Smooth muscle cell (in vitro differentiated cells): Measurements from ENCODE around the gene EPGN. TPM values are rescaled to one million over a fixed set of nuclear protein-coding genes. Genes with fewer than 3 reads are reported as not detected.
A peak's percentile ranks its signal among the peaks of the same experiment; 100 is the strongest.

Experiments used
- DNase-seq: peaks from one replicate; lab custom pipeline; 2025; ENCODE audit not compliant: unreplicated experiment; lab: John Stamatoyannopoulos, UW
- H2AFZ ChIP-seq: fragments of 200-600 bp; sonication (generic); 2 replicates; pipeline ENCODE4 v1.6.0; 2016; ENCODE audit warnings: antibody characterized with exemption, low read depth, mild to moderate bottlenecking
- H3F3A ChIP-seq: fragments of 200-600 bp; sonication (generic); 2 replicates; pipeline ENCODE4 v1.6.0; 2017; ENCODE audit warnings: antibody characterized with exemption, low read depth
- H3K27ac ChIP-seq: fragments of 200-600 bp; sonication (generic); 2 replicates; pipeline ENCODE4 v1.5.1; 2016; ENCODE audit warnings: low read depth, mild to moderate bottlenecking
- H3K27me3 ChIP-seq: fragments of 200-600 bp; sonication (generic); 2 replicates; pipeline ENCODE4 v1.6.1; 2016; ENCODE audit warnings: low read depth, mild to moderate bottlenecking
- H3K36me3 ChIP-seq: fragments of 200-600 bp; sonication (generic); 2 replicates; pipeline ENCODE4 v1.5.1; 2016; ENCODE audit warnings: low read depth
- H3K4me1 ChIP-seq: fragments of 200-600 bp; sonication (generic); 2 replicates; pipeline ENCODE4 v1.5.1; 2016; ENCODE audit warnings: low read depth
- H3K4me2 ChIP-seq: fragments of 200-600 bp; sonication (generic); 2 replicates; pipeline ENCODE4 v1.6.0; 2016; ENCODE audit warnings: mild to moderate bottlenecking
- H3K4me3 ChIP-seq: fragments of 200-600 bp; sonication (generic); 2 replicates; pipeline ENCODE4 v1.5.1; 2016; ENCODE audit warnings: mild to moderate bottlenecking
- H3K79me2 ChIP-seq: fragments of 200-600 bp; sonication (generic); 2 replicates; pipeline ENCODE4 v1.6.0; 2016; ENCODE audit warnings: low read depth, mild to moderate bottlenecking
- H3K9ac ChIP-seq: fragments of 200-600 bp; sonication (generic); 2 replicates; pipeline ENCODE4 v1.6.0; 2016; ENCODE audit warnings: low read depth
- H3K9me3 ChIP-seq: fragments of 200-600 bp; sonication (generic); replicated peaks from 2 replicates; pipeline ENCODE4 v1.5.1; 2016; ENCODE audit warnings: low read depth
- H4K20me1 ChIP-seq: fragments of 200-600 bp; sonication (generic); 2 replicates; pipeline ENCODE4 v1.6.0; 2016; ENCODE audit warnings: low read depth
- CTCF ChIP-seq: fragments of 200-600 bp; sonication (generic); IDR thresholded peaks from 2 replicates; pipeline ENCODE4 v1.5.1; 2017; ENCODE audit warnings: borderline replicate concordance, mild to moderate bottlenecking, antibody characterized with exemption; ENCODE audit not compliant: insufficient read depth, poor library complexity, severe bottlenecking
- WGBS: methylation state at CpG from one replicate; pipeline ENCODE4 v1.1.7; 2016; ENCODE audit warnings: low lambda C conversion rate; 5-methylcytosine and 5-hydroxymethylcytosine counted together
- polyA plus RNA-seq: library from polyadenylated mRNA; unstranded; fragments of >200 nt; fragmentation: Nextera tagmentation; extraction: Ambion mirVana; gene quantifications from 2 replicates; pipeline ENCODE4 v1.2.1, GENCODE V29; 2016
- total RNA-seq: library from RNA; depleted of rRNA; stranded (reverse); fragments of >200 nt; gene quantifications from 2 replicates; pipeline ENCODE4 v1.2.3, GENCODE V29; 2014

EPGN gene
- total and polyA plus RNA-seq, 2 experiments from 2014 or later, result 1.6 to 31.8 TPM

- DNase-seq, result no peak
- H3K27ac ChIP-seq, result no peak overlapping the region
- H3K4me1 ChIP-seq, result no peaks in the 10 kb centered on the region
- no peak for TF ChIP-seq CTCF
- no peak overlapping the region for H3K4me2 ChIP-seq
- no peaks in the 10 kb centered on the region for H3K36me3 ChIP-seq
- H3K4me3 ChIP-seq, result no peak overlapping the region
- no peak overlapping the region for H3K9ac ChIP-seq
- H3F3A ChIP-seq, result no peaks in the 10 kb centered on the region
- no peaks in the 10 kb centered on the region for H3K79me2 ChIP-seq
- whole genome bisulfite sequencing, result 93% methylated on average over 1 of the region's 1 CpG
- H2AFZ ChIP-seq, result no peak overlapping the region
- H3K9me3 ChIP-seq, result no peaks in the 10 kb centered on the region
- H3K27me3 ChIP-seq, result no peaks in the 10 kb centered on the region
- H4K20me1 ChIP-seq, result no peaks in the 10 kb centered on the region
These were observed 10.7 kb upstream of the EPGN start for GRCh38 chr4:74297539-74297938.

- H3K4me2 ChIP-seq, result no peak overlapping the region
- 61% methylated on average over 4 of the region's 4 CpGs for WGBS
- no peak overlapping the region for H3K4me3 ChIP-seq
- no peak overlapping the region for H3K27ac ChIP-seq
- no peak for TF ChIP-seq CTCF
- H3K9ac ChIP-seq, result no peak overlapping the region
- H2AFZ ChIP-seq, result peak overlapping the region; percentile 24
- H4K20me1 ChIP-seq, result no peaks in the 10 kb centered on the region
- no peaks in the 10 kb centered on the region for H3K79me2 ChIP-seq
- H3F3A ChIP-seq, result no peaks in the 10 kb centered on the region
- H3K9me3 ChIP-seq, result no peaks in the 10 kb centered on the region
- H3K4me1 ChIP-seq, result no peaks in the 10 kb centered on the region
- H3K36me3 ChIP-seq, result no peaks in the 10 kb centered on the region
- DNase-seq, result no peak
- no peaks in the 10 kb centered on the region for H3K27me3 ChIP-seq
These were observed 4.1 kb upstream of the EPGN start for GRCh38 chr4:74304095-74304625.

GRCh38 chr4:74305000-74305399 lies 3.3 kb upstream of the EPGN start:
- Histone ChIP-seq H3K9me3 (no peaks in the 10 kb centered on the region), H3K27me3 (no peaks in the 10 kb centered on the region), H3K4me2 (no peak overlapping the region), H3K4me1 (no peaks in the 10 kb centered on the region), H3K27ac (no peak overlapping the region), H2AFZ (no peak overlapping the region), H3K79me2 (no peaks in the 10 kb centered on the region), H3K9ac (no peak overlapping the region), H3K36me3 (no peaks in the 10 kb centered on the region), H3K4me3 (no peak overlapping the region), H3F3A (no peaks in the 10 kb centered on the region), H4K20me1 (no peaks in the 10 kb centered on the region)
- 100% methylated on average over 1 of the region's 1 CpG for WGBS
- TF ChIP-seq CTCF, result no peak
- DNase-seq, result no peak

GRCh38 chr4:74307170-74307569 lies 1.1 kb upstream of the EPGN start:
- Histone ChIP-seq H3K9me3 (no peaks in the 10 kb centered on the region), H3K79me2 (no peaks in the 10 kb centered on the region), H3K4me2 (no peak overlapping the region), H2AFZ (no peak overlapping the region), H3K9ac (no peak overlapping the region), H3K36me3 (no peaks in the 10 kb centered on the region), H3K27me3 (no peaks in the 10 kb centered on the region), H3K4me1 (no peaks in the 10 kb centered on the region), H3F3A (no peaks in the 10 kb centered on the region), H3K27ac (no peak overlapping the region), H4K20me1 (no peaks in the 10 kb centered on the region), H3K4me3 (no peak overlapping the region)
- WGBS, result 84% methylated on average over 1 of the region's 1 CpG
- no peak for DNase-seq
- no peak for TF ChIP-seq CTCF
